Testis (tissue), 2 donors: ENCODE data around the gene AKR1A1.

Experiments
- CTCF ChIP-seq, 3 experiments: fragments of 450-650 bp in 2 of 3; fragments of 200-600 bp in 1 of 3; sonication (generic) in 1 of 3; IDR thresholded peaks; one replicate each; pipeline ENCODE4 v1.5.1; 2016 to 2019; ENCODE audit warnings: antibody characterized with exemption in 3 of 3, mild to moderate bottlenecking in 2 of 3, moderate library complexity in 1 of 3
- POLR2A ChIP-seq: fragments of 450-650 bp; IDR thresholded peaks from one replicate; pipeline ENCODE4 v1.6.1; 2017; ENCODE audit warnings: antibody characterized with exemption, mild to moderate bottlenecking, moderate library complexity

- TF ChIP-seq CTCF (IDR thresholded peaks at IDR 0.05), result no peak
- no peak for TF ChIP-seq POLR2A
These were observed 6.1 kb upstream of the AKR1A1 start for GRCh38 chr1:45544530-45544929.
